Suppressor macrophage treated with lipopolysaccharide for 4 hours (primary cell): ENCODE measurements around the gene PFAS.
"Not testable (repeated sequence)": the region's sequence is repeated elsewhere in the genome, so short reads cannot be mapped to it uniquely, and the experiment has no call there.

Experiments
- DNase-seq: peaks from one replicate; pipeline ENCODE4 v3.0.0-alpha.2; 2020

PFAS gene

GRCh38 chr17:8225813-8226535 is 23.1 kb upstream of the PFAS start:
- peak; percentile 78 for DNase-seq

- DNase-seq: peak; percentile 91
These were observed 22.4 kb upstream of the PFAS start for GRCh38 chr17:8226536-8227237.

- DNase-seq: no peak
These were observed 21.9 kb upstream of the PFAS start for GRCh38 chr17:8227238-8227581.

GRCh38 chr17:8231701-8232100 is 17.4 kb upstream of the PFAS start:
- no peak for DNase-seq

GRCh38 chr17:8234361-8235270 is 14.5 kb upstream of the PFAS start:
- DNase-seq: no peak

- DNase-seq: no peak
These were observed 13.4 kb upstream of the PFAS start for GRCh38 chr17:8235676-8236075.

- DNase-seq: no peak
These were observed 11.9 kb upstream of the PFAS start for GRCh38 chr17:8237175-8237574.

GRCh38 chr17:8237886-8238285 is 11.2 kb upstream of the PFAS start:
- no peak for DNase-seq

- DNase-seq: no peak
These were observed 5.3 kb upstream of the PFAS start for GRCh38 chr17:8243827-8244226.

GRCh38 chr17:8244768-8245167 is 4.3 kb upstream of the PFAS start:
- no peak for DNase-seq

GRCh38 chr17:8249621-8250500 is 772 bp downstream of the PFAS start:
- DNase-seq: no peak

GRCh38 chr17:8251411-8251810 is 2.3 kb downstream of the PFAS start:
- not testable (repeated sequence) for DNase-seq

- DNase-seq: no peak
These were observed 4.7 kb downstream of the PFAS start for GRCh38 chr17:8253801-8254200.

GRCh38 chr17:8254881-8255280 is 5.8 kb downstream of the PFAS start:
- no peak for DNase-seq

- DNase-seq: no peak
These were observed 6.4 kb downstream of the PFAS start for GRCh38 chr17:8255499-8255898.

GRCh38 chr17:8256291-8256690 is 7.2 kb downstream of the PFAS start:
- no peak for DNase-seq

- DNase-seq: no peak
These were observed 7.6 kb downstream of the PFAS start for GRCh38 chr17:8256691-8257090.

- DNase-seq: no peak
These were observed 8.7 kb downstream of the PFAS start for GRCh38 chr17:8257801-8258200.

- DNase-seq: no peak
These were observed 15.2 kb downstream of the PFAS start for GRCh38 chr17:8264320-8264719.

- no peak for DNase-seq
These were observed 15.9 kb downstream of the PFAS start for GRCh38 chr17:8264836-8265542.

GRCh38 chr17:8266648-8267479 is 17.8 kb downstream of the PFAS start:
- DNase-seq: no peak
